ENCODE data around the gene CHURC1. TPM values are rescaled to one million over a fixed set of nuclear protein-coding genes. Genes with fewer than 3 reads are reported as not detected.

The CHURC1 gene
- total RNA-seq, 4 donors from 2014 or later = 88.0 to 183 (median 114) TPM

GRCh38 chr14:64958201-64958600 is 43.9 kb downstream of the CHURC1 start:
- no peaks in the 10 kb centered on the region for H3K9me3 ChIP-seq
- WGBS, 2 donors (ENCODE audit: low coverage in 1 of 2) = 83% methylated on average over 1 of the region's 2 CpGs; no CpG with 5 or more reads in 1 of the 2 donors
- no peak overlapping the region for H3K4me3 ChIP-seq
- no peaks in the 10 kb centered on the region for H3K4me1 ChIP-seq
- no peak overlapping the region for H3K27ac ChIP-seq
- H3K36me3 ChIP-seq = peaks cover 0 to 5% of the 10 kb centered on the region in 2 donors
- no peak for ATAC-seq
- no peaks in the 10 kb centered on the region for H3K27me3 ChIP-seq
- TF ChIP-seq EP300 (IDR thresholded peaks at IDR 0.05) (no peak), POLR2AphosphoS5 (IDR thresholded peaks at IDR 0.05) (no peak), POLR2A (IDR thresholded peaks at IDR 0.05) (no peak), CTCF (IDR thresholded peaks at IDR 0.05) (no peak)

- Histone ChIP-seq H3K4me3 (no peak overlapping the region), H3K9me3 (no peaks in the 10 kb centered on the region), H3K27ac (no peak overlapping the region), H3K27me3 (no peaks in the 10 kb centered on the region), H3K36me3 (peaks cover 0 to 2% of the 10 kb centered on the region in 2 donors), H3K4me1 (no peaks in the 10 kb centered on the region)
- TF ChIP-seq POLR2A (IDR thresholded peaks at IDR 0.05) = no peak
- ATAC-seq = no peak
- WGBS, 2 donors (ENCODE audit: low coverage in 1 of 2) = 100% methylated on average over 1 of the region's 5 CpGs; no CpG with 5 or more reads in 1 of the 2 donors
Measured at GRCh38 chr14:64958743-64959142, 44.5 kb downstream of the CHURC1 start.

GRCh38 chr14:64960762-64961276 is 46.6 kb downstream of the CHURC1 start:
- Histone ChIP-seq H3K27ac (no peak overlapping the region), H3K4me1 (no peaks in the 10 kb centered on the region), H3K9me3 (no peaks in the 10 kb centered on the region), H3K36me3 (no peaks in the 10 kb centered on the region), H3K4me3 (no peak overlapping the region), H3K27me3 (no peaks in the 10 kb centered on the region)
- no peak for ATAC-seq
- 56 to 67% methylated on average over 1 to 2 of the region's 5 CpGs for WGBS, 2 donors (ENCODE audit: low coverage in 1 of 2)
- TF ChIP-seq CTCF (IDR thresholded peaks at IDR 0.05) (no peak), POLR2A (IDR thresholded peaks at IDR 0.05) (no peak), POLR2AphosphoS5 (IDR thresholded peaks at IDR 0.05) (no peak), EP300 (IDR thresholded peaks at IDR 0.05) (no peak)

- ATAC-seq = no peak
- no peaks in the 10 kb centered on the region for H3K27me3 ChIP-seq
- H3K4me1 ChIP-seq = no peaks in the 10 kb centered on the region
- no peak overlapping the region for H3K27ac ChIP-seq
- no peak overlapping the region for H3K4me3 ChIP-seq
- TF ChIP-seq CTCF (IDR thresholded peaks at IDR 0.05) (no peak), POLR2A (IDR thresholded peaks at IDR 0.05) (no peak), EP300 (IDR thresholded peaks at IDR 0.05) (no peak), POLR2AphosphoS5 (IDR thresholded peaks at IDR 0.05) (no peak)
- WGBS, 2 donors (ENCODE audit: low coverage in 1 of 2) = 60% methylated on average over 1 of the region's 1 CpG; no CpG with 5 or more reads in 1 of the 2 donors
- no peaks in the 10 kb centered on the region for H3K36me3 ChIP-seq
- H3K9me3 ChIP-seq = no peaks in the 10 kb centered on the region
Measured at GRCh38 chr14:64963611-64964010, 49.4 kb downstream of the CHURC1 start.

GRCh38 chr14:64965356-64966000 is 51.2 kb downstream of the CHURC1 start:
- 90 to 92% methylated on average over 10 to 12 of the region's 15 CpGs for WGBS, 2 donors (ENCODE audit: low coverage in 1 of 2)
- no peaks in the 10 kb centered on the region for H3K36me3 ChIP-seq
- no peak for ATAC-seq
- H3K4me3 ChIP-seq = no peak overlapping the region
- H3K9me3 ChIP-seq = no peaks in the 10 kb centered on the region
- H3K27me3 ChIP-seq = no peaks in the 10 kb centered on the region
- H3K4me1 ChIP-seq = no peaks in the 10 kb centered on the region
- no peak overlapping the region for H3K27ac ChIP-seq
- no peak for TF ChIP-seq POLR2A (IDR thresholded peaks at IDR 0.05)
- TF ChIP-seq EP300 (IDR thresholded peaks at IDR 0.05) = no peak
- TF ChIP-seq POLR2AphosphoS5 (IDR thresholded peaks at IDR 0.05) = no peak
- no peak for TF ChIP-seq CTCF (IDR thresholded peaks at IDR 0.05)

All from gastroesophageal sphincter (tissue), 4 donors.